Measurements from ENCODE around the gene MBP.

The MBP gene

GRCh38 chr18:76997951-76998808, 134.4 kb downstream of the MBP start:
- ATAC-seq: no peak
- TF ChIP-seq, protein P1, sequence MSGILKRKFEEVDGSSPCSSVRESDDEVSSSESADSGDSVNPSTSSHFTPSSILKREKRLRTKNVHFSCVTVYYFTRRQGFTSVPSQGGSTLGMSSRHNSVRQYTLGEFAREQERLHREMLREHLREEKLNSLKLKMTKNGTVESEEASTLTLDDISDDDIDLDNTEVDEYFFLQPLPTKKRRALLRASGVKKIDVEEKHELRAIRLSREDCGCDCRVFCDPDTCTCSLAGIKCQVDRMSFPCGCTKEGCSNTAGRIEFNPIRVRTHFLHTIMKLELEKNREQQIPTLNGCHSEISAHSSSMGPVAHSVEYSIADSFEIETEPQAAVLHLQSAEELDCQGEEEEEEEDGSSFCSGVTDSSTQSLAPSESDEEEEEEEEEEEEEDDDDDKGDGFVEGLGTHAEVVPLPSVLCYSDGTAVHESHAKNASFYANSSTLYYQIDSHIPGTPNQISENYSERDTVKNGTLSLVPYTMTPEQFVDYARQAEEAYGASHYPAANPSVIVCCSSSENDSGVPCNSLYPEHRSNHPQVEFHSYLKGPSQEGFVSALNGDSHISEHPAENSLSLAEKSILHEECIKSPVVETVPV (CRISPR knock-in tag; IDR thresholded peaks at IDR 0.05): no peak
- TF ChIP-seq GLIS3 (CRISPR knock-in tag; IDR thresholded peaks at IDR 0.05) (no peak), CSDC2 (CRISPR knock-in tag; IDR thresholded peaks at IDR 0.05) (no peak), ZNF8 (CRISPR knock-in tag; IDR thresholded peaks at IDR 0.05) (no peak), RARB (CRISPR knock-in tag; IDR thresholded peaks at IDR 0.05) (no peak), PPARA (CRISPR knock-in tag; IDR thresholded peaks at IDR 0.05; ENCODE audit: borderline replicate concordance) (no peak), ARNTL (CRISPR knock-in tag; IDR thresholded peaks at IDR 0.05; ENCODE audit: borderline replicate concordance, low read depth) (no peak), TSHZ2 (CRISPR knock-in tag; IDR thresholded peaks at IDR 0.05) (no peak), ESRRG (CRISPR knock-in tag; IDR thresholded peaks at IDR 0.05) (no peak), OSR1 (CRISPR knock-in tag; IDR thresholded peaks at IDR 0.05) (no peak), ISL1 (CRISPR knock-in tag; IDR thresholded peaks at IDR 0.05) (no peak)
- TF ChIP-seq, protein P2, sequence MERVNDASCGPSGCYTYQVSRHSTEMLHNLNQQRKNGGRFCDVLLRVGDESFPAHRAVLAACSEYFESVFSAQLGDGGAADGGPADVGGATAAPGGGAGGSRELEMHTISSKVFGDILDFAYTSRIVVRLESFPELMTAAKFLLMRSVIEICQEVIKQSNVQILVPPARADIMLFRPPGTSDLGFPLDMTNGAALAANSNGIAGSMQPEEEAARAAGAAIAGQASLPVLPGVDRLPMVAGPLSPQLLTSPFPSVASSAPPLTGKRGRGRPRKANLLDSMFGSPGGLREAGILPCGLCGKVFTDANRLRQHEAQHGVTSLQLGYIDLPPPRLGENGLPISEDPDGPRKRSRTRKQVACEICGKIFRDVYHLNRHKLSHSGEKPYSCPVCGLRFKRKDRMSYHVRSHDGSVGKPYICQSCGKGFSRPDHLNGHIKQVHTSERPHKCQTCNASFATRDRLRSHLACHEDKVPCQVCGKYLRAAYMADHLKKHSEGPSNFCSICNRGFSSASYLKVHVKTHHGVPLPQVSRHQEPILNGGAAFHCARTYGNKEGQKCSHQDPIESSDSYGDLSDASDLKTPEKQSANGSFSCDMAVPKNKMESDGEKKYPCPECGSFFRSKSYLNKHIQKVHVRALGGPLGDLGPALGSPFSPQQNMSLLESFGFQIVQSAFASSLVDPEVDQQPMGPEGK (CRISPR knock-in tag; IDR thresholded peaks at IDR 0.05; ENCODE audit: borderline replicate concordance): no peak

- no peak for ATAC-seq
- no peak for TF ChIP-seq ZNF565 (CRISPR knock-in tag; conservative IDR thresholded peaks at IDR 0.05; ENCODE audit: low read depth)
- TF ChIP-seq ZFP30 (CRISPR knock-in tag; IDR thresholded peaks at IDR 0.05): no peak
- no peak for TF ChIP-seq ZNF70 (CRISPR knock-in tag; IDR thresholded peaks at IDR 0.05)
- TF ChIP-seq CSDC2 (CRISPR knock-in tag; IDR thresholded peaks at IDR 0.05): no peak
- no peak for TF ChIP-seq BACH2 (CRISPR knock-in tag; IDR thresholded peaks at IDR 0.05; ENCODE audit: borderline replicate concordance)
- TF ChIP-seq ESRRG (CRISPR knock-in tag; IDR thresholded peaks at IDR 0.05): no peak
- TF ChIP-seq ZC3H10 (CRISPR knock-in tag; IDR thresholded peaks at IDR 0.05): no peak
- no peak for TF ChIP-seq RARB (CRISPR knock-in tag; IDR thresholded peaks at IDR 0.05)
- no peak for TF ChIP-seq ZFP3 (CRISPR knock-in tag; IDR thresholded peaks at IDR 0.05)
- TF ChIP-seq, protein P1 (CRISPR knock-in tag; IDR thresholded peaks at IDR 0.05): no peak
- TF ChIP-seq ARNTL (CRISPR knock-in tag; IDR thresholded peaks at IDR 0.05; ENCODE audit: borderline replicate concordance, low read depth): no peak
- TF ChIP-seq OSR1 (CRISPR knock-in tag; IDR thresholded peaks at IDR 0.05): no peak
- TF ChIP-seq POU6F1 (CRISPR knock-in tag; IDR thresholded peaks at IDR 0.05; ENCODE audit: borderline replicate concordance, low read depth): no peak
- TF ChIP-seq SNAI2 (CRISPR knock-in tag; IDR thresholded peaks at IDR 0.05): no peak
These were observed 136.2 kb downstream of the MBP start for GRCh38 chr18:76996429-76996828.

DNA sequence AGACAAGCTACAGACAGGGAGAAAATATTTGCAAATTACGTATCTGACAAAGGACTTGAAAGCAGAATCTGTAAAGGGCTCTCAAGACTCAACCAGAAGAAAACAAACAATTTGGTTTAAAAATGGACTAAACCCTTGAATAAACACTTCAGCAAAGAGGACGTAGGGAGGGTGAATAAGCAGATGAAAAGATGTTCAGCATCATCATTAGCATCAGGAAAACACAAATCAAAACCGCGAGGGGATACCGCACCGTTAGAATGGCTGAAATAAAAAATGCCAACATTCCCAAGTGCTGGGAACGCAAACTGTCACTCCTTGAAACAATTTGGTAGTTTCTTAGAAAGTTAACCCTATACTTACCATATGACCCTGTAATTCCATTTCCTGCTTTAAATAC, 136.7 kb downstream of the MBP start:
- TF ChIP-seq TSHZ2 (CRISPR knock-in tag; IDR thresholded peaks at IDR 0.05) (no peak), PPARA (CRISPR knock-in tag; IDR thresholded peaks at IDR 0.05; ENCODE audit: borderline replicate concordance) (no peak), ESRRG (CRISPR knock-in tag; IDR thresholded peaks at IDR 0.05) (no peak), TCF4 (CRISPR knock-in tag; IDR thresholded peaks at IDR 0.05; ENCODE audit: borderline replicate concordance) (no peak), ZFP30 (CRISPR knock-in tag; IDR thresholded peaks at IDR 0.05) (no peak), SNAI2 (CRISPR knock-in tag; IDR thresholded peaks at IDR 0.05) (no peak)
- TF ChIP-seq, protein P2 (CRISPR knock-in tag; IDR thresholded peaks at IDR 0.05; ENCODE audit: borderline replicate concordance): no peak
- no peak for ATAC-seq

Measured in SK-N-SH treated with all-trans-retinoic acid at 6 μM for 48 hours (cell line).